Amniotic stem cell (primary cell): ENCODE data around the gene PPM1A.
"Not testable (repeated sequence)": the region's sequence is repeated elsewhere in the genome, so short reads cannot be mapped to it uniquely, and the experiment has no call there.

Source experiments
- DNase-seq: peaks from one replicate; lab custom pipeline; 2025; lab: John Stamatoyannopoulos, UW

Gene PPM1A

DNA sequence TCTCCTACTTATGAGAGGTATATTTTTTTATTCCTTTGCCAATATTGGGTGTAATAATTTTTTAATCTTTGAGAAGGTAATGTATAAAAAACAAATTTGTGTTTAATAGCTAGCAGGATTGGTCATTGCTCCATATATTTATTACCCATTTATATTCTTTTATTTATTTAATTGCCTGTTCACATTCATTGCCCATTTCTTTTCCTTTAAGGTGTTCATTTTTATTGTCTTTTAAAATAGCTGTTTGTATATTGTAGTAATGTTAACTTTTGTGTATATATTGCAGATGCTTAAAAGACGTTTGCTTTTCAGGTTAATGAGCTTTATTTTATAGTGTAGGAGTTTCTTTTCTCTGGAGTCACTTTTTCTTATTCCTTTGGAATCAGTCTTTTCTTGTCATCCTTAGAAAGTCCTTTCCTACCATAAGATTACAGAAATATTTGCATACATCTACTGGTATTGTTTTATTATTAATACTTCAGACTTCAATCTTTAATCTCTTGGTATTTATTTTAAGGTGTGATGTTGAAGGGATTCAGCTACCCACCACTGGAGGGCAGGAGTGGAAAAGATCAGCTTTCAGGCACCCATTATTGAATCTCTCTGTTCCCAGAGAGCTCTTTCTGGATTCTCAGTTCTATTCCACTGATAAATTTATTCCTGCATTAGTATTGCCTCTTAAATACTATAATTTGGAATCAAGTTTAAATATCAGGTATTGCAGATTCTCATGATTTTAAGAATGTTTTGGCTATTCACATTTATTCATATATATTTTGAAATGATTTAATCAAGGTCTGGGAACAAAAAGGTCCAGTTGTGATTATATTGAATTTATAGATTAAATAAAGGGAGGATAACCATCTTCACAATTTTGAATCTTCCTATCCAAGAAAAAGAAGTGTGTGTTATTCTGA lies 17.3 kb downstream of the PPM1A start:
- no peak for DNase-seq

GRCh38 chr14:60272177-60272576 lies 23.2 kb downstream of the PPM1A start:
- DNase-seq, result no peak

DNA sequence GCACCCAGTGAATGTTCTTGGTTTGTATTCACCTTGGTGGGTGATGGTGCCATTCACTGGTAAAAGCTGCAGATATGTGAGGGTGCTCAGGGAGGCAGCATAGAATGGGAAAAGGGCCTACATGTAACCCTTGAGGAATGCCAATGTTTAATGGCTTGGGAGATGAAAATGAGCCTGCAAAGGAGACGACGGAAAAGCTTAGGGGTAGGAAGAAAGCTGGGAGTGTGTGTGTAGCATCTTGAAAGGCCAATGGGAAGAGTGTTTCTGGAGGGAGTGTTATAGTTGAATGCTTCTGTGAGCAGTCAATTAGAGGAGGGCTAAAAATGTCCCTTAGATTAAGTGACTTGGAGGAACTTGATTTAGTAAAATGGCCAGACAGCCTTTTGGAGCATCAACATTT lies 24.9 kb downstream of the PPM1A start:
- DNase-seq, result no peak

- no peak for DNase-seq
Measured at GRCh38 chr14:60274448-60274847, 25.4 kb downstream of the PPM1A start.

DNA sequence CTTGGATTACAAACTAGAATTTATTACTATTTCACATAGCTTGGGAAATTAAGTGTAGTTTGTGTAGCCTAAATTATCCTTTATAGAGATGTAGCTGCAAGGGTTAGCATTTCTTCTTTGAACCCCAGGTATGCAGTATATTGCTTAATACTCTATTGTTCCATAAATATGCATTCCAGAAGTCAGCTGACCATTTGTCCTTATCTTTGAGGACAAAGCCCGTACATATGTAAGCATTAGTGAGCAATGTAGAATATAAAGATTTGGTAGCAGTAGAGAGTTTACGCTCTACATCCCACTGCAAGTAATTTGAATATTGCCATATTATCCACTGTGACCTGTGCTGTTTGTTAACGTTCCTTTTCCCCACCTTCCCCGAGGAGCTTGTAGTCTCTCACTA lies 26.9 kb downstream of the PPM1A start:
- no peak for DNase-seq

DNA sequence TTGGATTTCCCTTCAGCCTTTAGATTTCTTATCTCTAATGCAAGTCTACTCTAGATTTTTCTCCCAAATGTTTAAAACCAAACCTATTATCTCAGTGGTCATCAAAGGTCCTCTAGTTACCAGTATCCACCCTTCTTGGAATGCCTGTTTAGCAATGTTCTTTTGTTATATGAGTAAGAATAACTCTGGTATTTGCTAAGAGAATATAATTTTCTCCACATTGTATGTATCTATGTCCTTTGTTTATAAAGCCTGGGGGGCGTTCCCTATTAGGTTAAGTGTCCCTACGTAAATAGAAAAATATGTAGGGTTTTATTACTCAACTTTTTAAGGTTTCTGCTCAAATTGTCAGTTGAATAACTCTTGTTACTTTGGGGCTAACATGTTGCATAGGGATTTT lies 27.3 kb downstream of the PPM1A start:
- no peak for DNase-seq

DNA sequence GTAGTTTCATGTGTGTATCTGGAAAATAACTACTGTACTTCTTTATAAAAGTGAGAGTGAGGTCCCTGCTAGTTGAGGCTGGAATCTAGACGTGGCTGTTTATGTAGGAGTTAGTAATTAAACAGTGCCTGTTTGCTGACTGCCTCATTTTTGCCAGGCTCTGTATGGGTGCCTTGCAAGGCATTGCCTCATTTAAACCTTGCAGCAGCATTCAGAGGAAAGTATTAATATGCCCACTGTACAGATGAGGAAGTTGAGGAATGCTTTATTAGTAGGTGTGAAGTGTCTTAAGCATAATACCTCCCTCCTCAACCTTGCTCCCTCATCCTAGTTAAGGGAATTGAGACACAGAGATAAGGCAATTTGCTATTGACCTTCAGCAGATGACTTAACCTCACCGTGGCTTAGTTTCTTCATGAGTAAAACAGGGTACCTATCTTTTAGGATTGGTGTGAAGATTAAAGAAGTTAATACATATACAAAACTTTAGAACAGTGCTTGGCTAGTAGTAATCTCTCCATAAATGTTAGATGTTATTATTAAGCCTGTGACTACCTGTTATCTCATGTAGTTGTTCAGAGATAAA lies 28.7 kb downstream of the PPM1A start:
- no peak for DNase-seq

DNA sequence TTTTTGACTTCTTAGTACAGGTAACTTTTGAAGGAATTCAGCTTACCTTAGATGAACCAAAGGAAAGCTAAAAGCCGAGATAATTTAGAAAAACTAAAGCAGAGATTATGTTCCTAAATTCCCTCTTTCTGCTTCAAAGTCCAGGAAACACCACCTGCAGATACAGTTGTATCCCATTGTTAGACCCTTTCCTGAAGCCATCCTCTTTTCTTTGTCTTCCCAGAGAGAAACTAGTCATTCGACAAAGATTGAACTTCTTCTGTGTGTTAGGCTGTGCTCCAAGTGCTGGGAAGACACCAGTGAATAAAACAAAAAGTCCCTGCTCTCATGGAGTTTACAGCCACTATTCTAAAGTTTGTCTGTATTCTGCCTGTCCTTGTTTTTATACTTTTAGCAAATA lies 29.3 kb downstream of the PPM1A start:
- DNase-seq, result no peak

DNA sequence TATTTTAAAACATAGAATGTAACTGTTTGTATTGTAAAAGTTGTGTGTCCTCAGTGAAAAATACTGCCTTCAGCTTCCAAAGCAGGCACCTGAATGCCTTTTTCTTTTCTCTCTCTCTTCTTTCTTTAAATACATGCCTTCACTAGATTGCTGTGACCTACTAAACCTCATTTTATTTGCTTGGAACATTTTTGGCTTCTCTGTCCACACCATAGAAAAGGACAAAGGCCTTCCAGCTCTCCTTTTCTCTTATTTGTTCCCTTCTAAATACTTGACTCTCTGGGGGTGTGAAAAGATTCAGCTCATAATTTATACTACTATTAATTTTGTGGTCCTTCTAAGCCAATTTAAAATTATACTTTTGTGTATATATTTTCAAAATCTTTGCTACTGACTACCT lies 38.4 kb downstream of the PPM1A start:
- no peak for DNase-seq

DNA sequence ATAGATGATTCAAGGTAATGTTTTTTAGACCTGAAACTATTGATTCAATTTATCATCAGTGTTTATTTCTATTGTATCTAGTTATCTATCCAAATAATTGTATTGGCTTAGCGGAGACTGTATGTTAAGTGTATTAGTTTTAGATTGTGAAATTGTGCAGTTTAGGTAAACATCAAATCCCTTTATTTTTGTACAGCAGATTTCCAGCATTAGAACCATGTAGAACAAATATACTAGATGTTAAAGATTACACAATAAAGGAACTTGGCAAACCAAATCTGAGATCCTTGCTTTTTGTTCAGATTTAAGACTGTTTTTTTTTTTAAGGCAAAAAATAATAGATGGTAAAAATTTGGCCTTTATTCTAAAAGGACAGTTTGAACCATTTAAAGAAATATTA lies 39.3 kb downstream of the PPM1A start:
- no peak for DNase-seq

- DNase-seq, result no peak
Measured at GRCh38 chr14:60294411-60295069, 45.5 kb downstream of the PPM1A start.

GRCh38 chr14:60300019-60300418 lies 51.0 kb downstream of the PPM1A start:
- no peak for DNase-seq

GRCh38 chr14:60301685-60302084 lies 52.7 kb downstream of the PPM1A start:
- DNase-seq, result no peak

DNA sequence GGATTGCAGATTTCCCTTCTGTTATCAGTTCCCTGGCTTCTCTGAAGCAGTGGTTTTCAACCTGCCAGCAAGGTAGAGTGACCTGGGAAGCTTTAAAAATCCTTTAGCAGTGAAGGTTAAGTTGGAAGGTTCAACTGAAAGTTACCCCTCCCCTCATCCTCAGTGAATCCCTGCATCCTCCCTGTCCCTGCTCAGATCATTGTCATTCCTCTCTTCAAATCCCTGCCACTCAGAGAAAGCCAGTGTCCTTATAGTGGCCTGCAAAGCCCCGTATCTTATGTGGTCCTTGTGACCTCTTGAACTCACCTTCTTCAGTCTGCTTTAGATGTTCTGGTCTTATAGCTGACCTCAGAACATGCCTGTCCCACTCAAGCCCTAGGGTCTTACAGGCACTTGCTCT lies 53.6 kb downstream of the PPM1A start:
- no peak for DNase-seq

DNA sequence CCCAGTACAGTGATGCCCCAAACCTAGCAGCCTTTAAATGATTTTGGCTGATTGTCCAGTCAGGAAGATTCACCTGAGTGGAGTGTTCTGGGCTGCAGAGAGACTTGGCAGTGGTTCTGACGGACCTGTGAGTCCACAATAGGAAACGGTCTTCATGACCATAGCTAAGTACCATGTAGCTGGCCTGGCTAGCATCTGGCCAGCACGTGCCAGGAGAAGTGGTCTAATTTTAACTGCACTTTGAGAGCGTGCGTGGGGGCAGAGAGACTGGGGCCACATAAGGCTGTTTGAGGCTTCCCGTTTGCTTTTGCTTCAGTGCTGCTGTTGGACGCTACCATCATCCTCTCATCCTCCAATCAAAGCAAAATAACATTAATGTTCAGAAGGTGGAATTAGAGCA lies 54.7 kb downstream of the PPM1A start:
- no peak for DNase-seq

DNA sequence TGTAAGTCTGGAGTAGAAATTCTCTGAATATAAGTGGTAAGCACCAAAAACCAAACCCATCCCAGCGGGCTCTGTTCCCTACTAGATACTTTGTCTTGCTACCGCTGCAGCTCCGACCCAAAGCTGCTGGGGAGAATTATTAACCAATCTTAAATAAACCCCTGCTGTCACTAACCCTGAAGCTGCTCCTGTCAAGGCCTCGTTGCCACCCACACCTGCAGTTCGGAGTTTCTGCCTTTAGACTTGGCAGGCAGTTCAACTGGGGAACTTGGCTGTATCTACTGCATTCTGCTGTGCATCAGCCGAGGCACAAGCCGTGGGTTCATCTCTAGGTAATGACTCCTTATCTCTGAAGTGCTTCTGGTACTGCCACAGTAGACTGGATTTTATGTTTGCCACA lies 55.5 kb downstream of the PPM1A start:
- no peak for DNase-seq

DNA sequence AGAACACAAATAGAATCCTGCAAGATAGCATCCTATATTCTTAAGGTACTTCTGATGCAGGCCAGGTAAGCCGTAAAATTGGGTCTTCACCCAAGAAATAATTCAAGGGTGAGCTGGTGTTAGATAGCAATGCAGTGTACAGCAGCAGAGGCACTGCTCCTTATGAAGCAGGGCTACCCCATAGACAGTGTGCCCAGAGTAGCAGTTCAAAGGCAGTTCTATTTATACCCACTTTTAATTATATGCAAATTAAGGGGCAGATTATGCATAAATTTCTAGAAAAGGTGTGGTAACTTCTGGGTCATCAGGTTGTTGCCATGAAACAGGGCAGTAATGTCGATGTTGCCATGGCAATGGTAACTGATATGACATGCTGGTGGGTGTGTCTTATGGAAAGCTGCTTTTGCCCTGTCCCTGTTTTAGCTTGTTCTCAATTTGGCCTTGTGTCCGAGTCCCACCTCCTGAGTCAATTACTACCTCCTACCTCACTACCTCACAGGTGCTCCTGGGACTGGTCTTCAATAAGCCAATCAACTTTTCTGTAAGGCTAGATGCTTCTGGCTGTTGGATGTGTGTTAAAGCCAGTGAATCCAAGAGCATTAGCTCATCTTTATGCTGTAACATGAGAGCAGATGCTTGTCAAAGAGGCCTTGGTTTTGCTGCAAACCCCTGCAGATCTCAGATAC lies 61.0 kb downstream of the PPM1A start:
- no peak for DNase-seq

- DNase-seq, result no peak
Measured at GRCh38 chr14:60311417-60311816, 62.4 kb downstream of the PPM1A start.

- no peak for DNase-seq
Measured at GRCh38 chr14:60313093-60313492, 64.1 kb downstream of the PPM1A start.

GRCh38 chr14:60315196-60315990 lies 66.4 kb downstream of the PPM1A start:
- no peak for DNase-seq

DNA sequence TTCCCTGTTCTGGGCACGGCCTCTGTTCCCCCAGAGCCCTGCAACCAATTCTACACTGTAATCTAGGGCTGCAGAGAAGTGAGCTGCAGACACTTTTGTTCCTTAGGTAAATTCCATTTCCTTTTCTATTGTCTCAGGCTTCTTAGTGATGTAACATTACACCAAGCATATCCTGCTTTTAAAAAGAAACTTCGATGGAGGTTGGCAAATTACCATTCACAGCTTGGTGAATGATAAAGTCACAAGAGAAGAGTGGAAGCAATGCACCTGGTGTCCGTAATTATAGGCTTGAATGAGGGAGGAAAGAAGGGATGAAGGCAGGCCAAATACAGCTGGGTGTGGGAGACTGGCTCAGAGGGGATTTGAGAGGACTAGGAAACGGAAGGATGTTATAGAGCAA lies 68.6 kb downstream of the PPM1A start:
- DNase-seq, result no peak

DNA sequence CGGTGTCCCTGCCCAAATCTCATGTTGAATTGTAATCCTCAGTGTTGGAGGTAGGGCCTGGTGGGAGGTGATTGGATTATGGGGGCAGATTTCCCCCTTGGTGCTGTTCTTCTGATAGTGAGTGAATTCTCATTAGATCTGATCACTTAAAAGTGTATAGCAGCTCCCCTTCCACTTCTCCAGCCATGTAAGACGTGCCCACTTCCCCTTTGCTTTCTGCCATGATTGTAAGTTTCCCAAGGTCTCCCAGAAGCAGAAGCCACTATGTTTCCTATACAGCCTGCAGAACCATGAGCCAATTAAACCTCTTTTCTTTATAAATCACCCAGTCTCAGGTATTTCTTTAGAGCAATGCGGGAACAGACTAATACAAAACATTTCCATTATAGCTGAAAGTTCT lies 71.8 kb downstream of the PPM1A start:
- not testable (repeated sequence) for DNase-seq
